ENCODE results near the gene FLNC. TPM values are rescaled to one million over a fixed set of nuclear protein-coding genes. Genes with fewer than 3 reads are reported as not detected.

FLNC gene
- total and polyA plus RNA-seq, 2 of the 4 experiments (the other 2 are of a cell fraction) = 116 to 154 TPM

GRCh38 chr7:128781126-128781525 lies 49.1 kb upstream of the FLNC start:
- H3K27me3 ChIP-seq (ENCODE audit: control insufficient read depth, insufficient read depth, low read length) = 0 out of 2 replicates have a peak, but pooled peaks cover 2% of the 10 kb centered on the region
- ATAC-seq (ENCODE audit: low read depth) (peak; percentile 3), DNase-seq (peak; percentile 69)
- no peak overlapping the region for H3K14ac ChIP-seq (replicated peaks; ENCODE audit: low read depth, low read length)
- H3K18ac ChIP-seq (ENCODE audit: low read depth, low read length) = no peak overlapping the region
- H3K36me3 ChIP-seq (ENCODE audit: control insufficient read depth, insufficient read depth, low read length) = no peaks in the 10 kb centered on the region; the same call in 1 of the 2 replicates
- ChIA-PET CTCF (no interaction called here), POLR2A (ENCODE audit: unreplicated experiment) (no interaction called here)
- no peak overlapping the region for H4K8ac ChIP-seq (ENCODE audit: low read depth in 2 of 2, low read length in 2 of 2)
- no peak overlapping the region for H3K23ac ChIP-seq (ENCODE audit: low read depth, low read length)
- dilution Hi-C loops (cut with HindIII; ENCODE audit: low sequenced_read_pairs, unreplicated experiment) (no loop called here), in situ Hi-C loops (cut with MboI; ENCODE audit: low sequenced_read_pairs) (no loop called here), intact Hi-C loops (cut with micrococcal nuclease) (no loop called here)
- WGBS, 2 experiments (ENCODE audit: extremely low coverage in 2 of 2, insufficient read length in 1 of 2) = 80% methylated on average over 1 of the region's 5 CpGs; no CpG with 5 or more reads in 1 of the 2 experiments
- H3K4me2 ChIP-seq (ENCODE audit: low read depth, low read length) = no peak overlapping the region
- H2BK20ac ChIP-seq (ENCODE audit: low read depth, low read length) = no peak overlapping the region
- H2AK5ac ChIP-seq (ENCODE audit: low read depth, low read length) = no peak overlapping the region
- no peak overlapping the region for H2BK5ac ChIP-seq (ENCODE audit: low read depth, low read length, poor library complexity, severe bottlenecking)
- BruUV-seq (replicated peaks) = no TSS peak
- peaks cover 4% of the 10 kb centered on the region; the same call in 1 of the 2 replicates for H3K9me1 ChIP-seq (ENCODE audit: insufficient read depth, low read length)
- H2AFZ ChIP-seq (replicated peaks; ENCODE audit: low read length, poor library complexity) = no peak overlapping the region
- H4K91ac ChIP-seq (ENCODE audit: insufficient read depth, low read depth, low read length) = no peak overlapping the region; the same call in 1 of the 2 replicates
- H3K4ac ChIP-seq (ENCODE audit: low read depth, low read length) = no peak overlapping the region
- no peak overlapping the region for H2BK120ac ChIP-seq (ENCODE audit: low read depth, low read length)
- no peak overlapping the region for H3K27ac ChIP-seq (ENCODE audit: insufficient read depth, low read length)
- no peak overlapping the region for H3K56ac ChIP-seq (ENCODE audit: extremely low read depth, insufficient read depth, low read length)
- H3K9ac ChIP-seq (ENCODE audit: low read depth, low read length) = no peak overlapping the region
- H3K79me1 ChIP-seq (ENCODE audit: low read depth in 1 of 2, low read length in 2 of 2) = no peaks in the 10 kb centered on the region
- H2AK9ac ChIP-seq (replicated peaks; ENCODE audit: low read depth, low read length, poor library complexity) = no peak overlapping the region
- H2BK15ac ChIP-seq (ENCODE audit: low read depth, low read length) = no peak overlapping the region
- H4K20me1 ChIP-seq (ENCODE audit: insufficient read depth, low read length) = peaks cover 7% of the 10 kb centered on the region; the same call in 1 of the 2 replicates
- peaks cover 6% of the 10 kb centered on the region for H3K4me1 ChIP-seq (ENCODE audit: control insufficient read depth, insufficient read depth, low read length)
- H4K5ac ChIP-seq (ENCODE audit: low read depth, low read length) = no peak overlapping the region
- no peak overlapping the region for H3K4me3 ChIP-seq (ENCODE audit: insufficient read depth, low read depth, low read length)
- H3K9me3 ChIP-seq (ENCODE audit: control insufficient read depth, insufficient read depth, low read length) = no peaks in the 10 kb centered on the region
- TF ChIP-seq RFX5 (IDR thresholded peaks at IDR 0.05; ENCODE audit: low read depth, low read length) (no peak), RCOR1 (IDR thresholded peaks at IDR 0.05; ENCODE audit: insufficient replicate concordance, low read length) (no peak), FOS (IDR thresholded peaks at IDR 0.05; ENCODE audit: low read depth, low read length) (no peak), ELK1 (IDR thresholded peaks at IDR 0.05; ENCODE audit: borderline replicate concordance, low read depth, low read length) (no peak), MAZ (IDR thresholded peaks at IDR 0.05; ENCODE audit: borderline replicate concordance, low read depth, low read length) (no peak), CTCF (conservative IDR thresholded peaks at IDR 0.05; ENCODE audit: low read depth, low read length) (no peak), POLR2A (IDR thresholded peaks at IDR 0.05; ENCODE audit: low read depth, low read length) (no peak), BHLHE40 (IDR thresholded peaks at IDR 0.05; ENCODE audit: low read depth, low read length) (no peak), MAFK (IDR thresholded peaks at IDR 0.05; ENCODE audit: low read depth, low read length) (no peak), MXI1 (IDR thresholded peaks at IDR 0.05; ENCODE audit: borderline replicate concordance, low read depth, low read length) (no peak), SMC3 (IDR thresholded peaks at IDR 0.05; ENCODE audit: low read depth, low read length) (no peak), CEBPB (IDR thresholded peaks at IDR 0.05; ENCODE audit: low read depth, low read length) (no peak), RAD21 (IDR thresholded peaks at IDR 0.05; ENCODE audit: low read length) (no peak)

Data from IMR-90 (cell line).